HG03108 (cell line): ENCODE measurements around the gene EXOC3L1.

ENCODE experiments used
- ATAC-seq: cut with Tn5 transposase; IDR thresholded peaks from one replicate; pipeline ENCODE4 v1.9.1; 2021; ENCODE audit warnings: moderate library complexity; ENCODE audit not compliant: unreplicated experiment

The EXOC3L1 gene

DNA sequence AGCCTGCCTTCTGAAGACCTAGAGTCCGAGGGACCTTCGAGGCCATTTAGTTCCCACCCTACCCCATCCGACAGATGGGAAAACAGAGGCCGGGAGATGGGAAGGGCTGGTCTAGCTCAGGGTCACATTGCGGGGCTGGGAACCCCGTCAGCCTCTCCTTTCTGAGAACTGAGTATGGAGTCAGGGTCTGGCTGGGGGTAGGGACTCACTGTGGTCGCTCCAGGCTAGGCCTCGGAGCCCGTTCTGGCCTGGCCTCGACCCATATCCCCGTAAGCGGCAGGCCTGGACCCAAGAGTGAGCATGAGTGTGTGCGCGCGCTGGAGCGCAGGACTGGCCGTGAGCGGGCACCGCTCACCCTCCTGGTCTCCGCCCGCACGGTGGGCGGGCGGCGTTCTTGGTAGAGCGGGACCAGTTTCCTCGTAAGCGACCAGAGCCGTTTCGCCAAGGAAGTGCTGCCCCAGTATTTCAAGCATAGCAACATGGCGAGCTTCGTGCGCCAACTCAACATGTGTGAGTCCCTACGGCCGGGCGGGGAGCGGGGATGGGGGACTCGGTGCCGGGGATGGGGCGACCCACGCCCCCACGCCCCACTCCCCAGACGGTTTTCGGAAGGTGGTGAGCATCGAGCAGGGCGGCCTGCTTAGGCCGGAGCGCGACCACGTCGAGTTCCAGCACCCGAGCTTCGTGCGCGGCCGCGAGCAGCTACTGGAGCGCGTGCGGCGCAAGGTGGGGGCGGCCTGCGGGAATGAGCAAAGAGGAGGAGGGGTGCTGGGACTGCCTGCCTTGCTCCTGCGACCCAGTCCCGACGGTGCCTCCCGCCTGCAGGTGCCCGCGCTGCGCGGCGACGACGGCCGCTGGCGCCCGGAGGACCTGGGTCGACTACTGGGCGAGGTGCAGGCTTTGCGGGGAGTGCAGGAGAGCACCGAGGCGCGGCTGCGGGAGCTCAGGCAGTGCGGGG lies 24.5 kb downstream of the EXOC3L1 start:
- no peak for ATAC-seq

DNA sequence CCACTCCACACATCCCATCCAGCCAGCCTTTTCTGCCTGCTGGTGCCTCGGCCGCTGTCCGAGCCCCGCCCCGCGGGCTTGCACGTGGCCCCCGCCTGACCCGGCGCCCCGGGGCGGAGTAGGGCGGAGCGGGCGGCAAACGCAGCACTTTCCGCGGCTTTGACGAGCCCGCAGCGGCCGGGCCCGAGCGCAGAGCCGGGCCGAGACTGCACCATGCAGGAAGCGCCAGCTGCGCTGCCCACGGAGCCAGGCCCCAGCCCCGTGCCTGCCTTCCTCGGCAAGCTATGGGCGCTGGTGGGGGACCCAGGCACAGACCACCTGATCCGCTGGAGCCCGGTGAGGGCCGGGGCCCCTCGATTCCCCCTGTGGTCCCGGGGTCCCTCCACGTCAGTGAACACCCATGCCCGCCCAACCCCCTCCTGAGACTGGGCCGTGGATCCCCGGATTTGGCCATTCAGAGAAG lies 25.3 kb downstream of the EXOC3L1 start, which contains the start of gene HSF4:
Gene HSF4, plus strand, starts transcription at position 147 of the 463 bp plus-strand sequence. Its CDS starts 67 bp downstream, at position 214.
- ATAC-seq, result no peak

DNA sequence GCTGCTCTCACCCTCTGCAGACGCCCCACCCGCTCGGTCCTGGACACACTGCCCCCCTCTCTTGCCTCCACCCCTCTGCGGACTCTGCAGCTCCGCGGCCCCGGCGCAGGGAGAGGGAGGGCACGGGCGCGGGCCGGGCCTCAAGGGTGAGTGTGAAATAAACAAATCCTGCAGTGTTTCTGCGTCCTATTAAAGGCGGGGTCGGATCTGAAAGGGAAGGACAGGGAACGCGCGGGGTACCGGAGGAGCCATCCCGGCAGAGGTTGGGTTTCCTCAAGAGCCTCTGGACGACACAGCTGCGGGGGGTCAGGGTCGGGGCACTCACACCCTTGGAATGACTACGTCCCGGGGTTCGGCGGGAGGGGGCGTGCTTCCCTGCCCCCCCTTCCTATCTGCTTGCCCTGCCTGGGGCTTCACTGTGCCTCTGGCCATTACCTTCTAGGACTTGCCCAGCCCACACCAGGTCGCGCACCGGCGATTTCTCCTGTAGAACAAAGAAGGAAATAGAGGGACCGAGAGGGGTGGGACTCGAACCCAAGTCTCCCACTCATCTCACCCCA lies 25.9 kb downstream of the EXOC3L1 start:
- ATAC-seq, result no peak

DNA sequence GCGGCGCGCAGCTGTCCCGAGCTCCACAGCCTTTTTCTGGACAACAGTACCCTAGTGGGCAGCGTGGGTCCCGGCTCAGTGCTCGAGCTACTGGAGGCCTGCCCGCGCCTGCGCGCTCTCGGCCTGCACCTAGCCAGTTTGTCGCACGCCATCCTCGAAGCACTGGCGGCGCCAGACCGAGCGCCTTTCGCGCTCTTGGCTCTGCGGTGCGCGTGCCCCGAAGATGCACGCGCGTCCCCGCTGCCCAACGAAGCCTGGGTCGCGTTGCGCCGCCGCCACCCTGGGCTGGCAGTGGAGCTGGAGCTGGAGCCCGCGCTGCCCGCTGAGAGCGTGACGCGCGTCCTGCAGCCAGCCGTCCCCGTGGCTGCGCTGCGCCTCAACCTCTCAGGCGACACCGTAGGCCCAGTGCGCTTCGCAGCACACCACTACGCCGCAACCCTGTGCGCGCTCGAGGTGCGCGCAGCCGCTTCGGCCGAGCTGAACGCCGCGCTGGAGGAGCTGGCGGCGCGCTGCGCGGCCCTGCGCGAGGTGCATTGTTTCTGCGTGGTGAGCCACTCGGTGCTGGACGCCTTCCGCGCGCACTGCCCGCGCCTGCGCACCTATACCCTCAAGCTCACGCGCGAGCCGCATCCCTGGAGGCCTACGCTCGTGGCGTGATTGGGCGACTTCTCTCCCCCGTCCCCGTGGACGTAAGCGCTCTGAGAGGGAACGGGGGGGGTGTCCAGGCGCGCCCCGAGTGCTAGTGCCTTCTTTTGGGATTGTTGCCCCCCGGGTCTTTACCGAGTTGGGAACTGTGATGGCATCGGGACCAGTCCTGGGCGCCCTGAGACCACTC lies 26.6 kb downstream of the EXOC3L1 start:
- ATAC-seq, result no peak

DNA sequence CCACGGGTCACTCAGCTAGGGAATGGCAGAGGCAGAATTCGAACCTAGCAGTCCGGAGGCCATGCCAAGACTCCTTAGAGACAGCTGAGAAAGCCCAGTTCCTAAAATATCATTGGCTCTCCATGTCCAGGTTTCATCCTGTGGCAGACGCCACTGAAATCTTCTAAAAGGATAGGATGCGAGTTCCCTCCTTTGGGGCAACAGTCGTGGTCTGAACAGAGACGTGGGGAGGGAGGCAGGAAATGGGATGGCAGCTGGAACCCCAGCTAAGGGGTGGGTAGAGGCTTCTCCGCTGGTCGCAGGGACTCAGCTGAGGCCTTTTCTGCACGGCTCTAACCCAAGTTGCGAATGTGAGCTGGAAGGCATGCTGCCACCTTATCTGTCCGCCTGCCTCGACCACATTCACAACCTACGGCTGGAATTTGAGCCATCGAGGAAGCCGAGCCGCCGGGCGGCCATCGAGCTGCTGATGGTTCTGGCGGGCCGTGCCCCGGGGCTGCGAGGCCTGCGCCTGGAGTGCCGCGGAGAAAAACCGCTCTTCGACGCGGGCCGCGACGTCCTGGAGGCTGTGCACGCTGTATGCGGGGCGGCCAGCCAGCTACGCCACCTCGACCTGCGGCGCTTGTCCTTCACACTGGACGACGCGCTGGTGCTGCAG lies 27.3 kb downstream of the EXOC3L1 start:
- no peak for ATAC-seq

DNA sequence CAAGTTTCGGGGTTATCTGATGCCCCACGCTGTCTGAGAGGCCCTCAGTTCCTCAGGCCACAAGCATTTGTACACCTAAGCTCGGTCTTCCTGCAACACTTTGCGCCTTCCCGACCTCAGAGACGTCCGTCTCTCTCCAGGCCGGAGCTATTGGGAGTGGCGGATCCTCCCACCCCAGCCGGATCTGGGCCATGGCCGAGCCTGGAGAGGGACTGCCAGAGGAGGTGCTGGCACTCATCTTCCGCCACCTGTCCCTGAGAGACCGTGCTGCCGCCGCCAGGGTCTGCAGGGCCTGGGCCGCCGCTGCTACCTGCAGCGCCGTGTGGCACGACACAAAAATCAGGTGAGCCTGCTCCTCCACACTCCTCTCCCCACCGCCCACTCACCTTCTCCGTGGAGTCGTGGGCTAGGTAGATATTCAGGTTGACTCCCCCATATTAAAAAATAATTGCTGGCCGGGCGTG lies 28.3 kb downstream of the EXOC3L1 start:
- no peak for ATAC-seq

DNA sequence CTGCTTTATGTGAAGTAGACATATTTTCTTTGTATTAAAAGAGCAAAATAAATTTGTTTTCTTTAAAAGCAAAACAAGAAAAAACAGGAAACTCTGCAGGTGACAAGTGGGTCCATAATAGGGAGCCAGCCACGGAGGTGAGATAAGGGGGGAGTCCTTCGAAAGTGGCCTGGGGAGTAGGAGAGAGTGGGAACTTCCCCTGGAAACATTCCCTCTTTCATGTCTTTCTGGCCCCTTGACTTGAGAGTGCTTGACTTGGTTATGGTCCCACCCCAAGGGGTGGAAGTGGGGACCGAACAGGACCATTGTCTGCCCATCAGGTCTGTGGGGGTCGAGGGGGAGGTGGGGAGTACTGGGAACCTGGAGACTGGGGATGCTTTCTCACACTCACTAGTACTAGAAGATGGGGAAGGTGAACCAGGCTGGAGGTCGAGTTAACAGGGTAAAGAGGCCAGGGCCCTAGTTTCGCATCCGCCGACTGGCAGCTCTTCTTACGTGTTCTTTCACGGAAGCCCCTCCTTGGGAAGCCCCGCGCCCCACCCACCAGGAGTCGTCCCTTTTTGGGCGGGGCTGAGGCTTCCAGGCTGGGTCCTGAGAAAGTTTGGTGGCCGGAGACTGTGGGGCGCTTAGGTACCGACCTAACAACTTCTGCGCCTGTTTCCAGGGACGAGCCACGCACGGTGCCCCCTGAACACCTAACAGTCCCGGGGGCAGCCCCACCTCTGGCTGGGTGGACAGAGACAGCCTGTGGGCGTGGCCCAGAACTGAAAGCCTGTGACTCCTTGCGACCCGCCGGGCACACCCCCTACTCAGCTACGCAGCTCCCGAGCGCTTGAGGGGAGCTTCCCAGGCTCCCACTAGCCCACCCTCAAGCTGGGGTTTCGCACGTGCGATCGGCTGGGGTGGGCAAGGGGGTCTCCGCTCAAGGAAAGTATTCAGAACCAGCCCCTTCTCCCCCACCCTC lies 31.0 kb downstream of the EXOC3L1 start:
- peak; percentile 42 for ATAC-seq

DNA sequence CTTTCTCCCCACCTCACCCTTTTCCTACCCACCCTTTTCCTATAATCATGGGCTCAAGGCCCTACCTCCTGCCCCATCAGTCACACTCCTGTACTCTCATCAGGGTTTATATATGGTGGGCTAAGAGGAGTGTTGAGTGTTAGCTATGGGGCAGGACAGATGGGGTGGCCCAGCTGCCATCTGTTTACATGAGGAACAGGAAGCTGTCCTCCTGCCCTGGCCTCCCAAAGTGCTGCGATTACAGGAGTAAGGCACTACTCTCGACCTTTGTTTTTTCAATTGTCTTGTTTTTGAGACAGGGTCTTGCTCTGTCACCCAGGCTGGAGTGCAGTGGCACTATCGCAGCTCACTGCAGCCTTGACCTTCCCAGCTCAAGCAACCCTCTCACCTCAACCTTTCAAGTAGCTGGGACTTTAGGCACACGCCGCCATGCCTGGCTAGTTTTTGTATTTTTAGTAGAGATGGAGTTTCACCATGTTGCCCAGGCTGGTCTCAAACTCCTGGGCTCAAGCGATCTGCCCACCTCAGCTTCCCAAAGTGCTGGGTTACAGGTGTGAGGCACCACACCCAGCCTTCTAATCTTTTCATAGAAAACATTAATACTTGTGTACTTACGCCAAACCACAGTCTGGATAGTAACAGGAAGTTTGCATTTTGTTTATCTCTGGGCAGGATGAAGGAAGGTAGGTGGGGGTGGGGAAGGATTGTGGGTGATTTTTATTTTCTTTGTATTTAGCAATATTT lies 31.9 kb downstream of the EXOC3L1 start:
- ATAC-seq, result no peak

DNA sequence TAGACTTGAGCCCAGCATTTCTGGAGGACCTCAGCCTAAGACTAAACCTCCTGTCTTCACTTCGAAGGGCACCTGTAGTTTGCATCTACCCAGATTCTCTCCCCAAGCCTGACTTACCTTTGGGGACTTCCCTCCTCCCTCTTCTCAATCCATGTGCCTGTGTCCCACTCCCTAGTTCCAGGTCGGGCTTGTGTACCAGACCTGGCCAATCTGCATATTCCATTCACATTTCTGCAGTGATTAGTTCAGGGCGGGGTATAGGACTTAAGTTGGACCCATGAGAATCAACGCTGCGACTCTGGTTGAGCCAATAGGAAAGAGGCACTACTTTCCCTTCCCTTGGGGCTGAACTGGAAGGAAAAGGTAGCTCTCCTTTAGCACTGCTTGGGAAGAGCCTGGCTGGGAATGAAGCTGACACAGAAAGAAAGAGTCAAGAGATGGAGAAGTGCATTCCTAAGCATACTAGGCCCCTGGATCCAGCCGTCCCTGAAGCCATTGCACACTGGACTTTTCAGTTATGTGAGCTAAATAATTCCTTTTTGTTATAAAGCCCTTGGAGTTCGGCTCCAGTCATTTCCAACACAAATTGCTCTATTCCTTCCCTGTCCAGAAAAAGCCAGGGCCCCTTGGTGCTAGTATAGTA lies 32.7 kb downstream of the EXOC3L1 start:
- no peak for ATAC-seq

DNA sequence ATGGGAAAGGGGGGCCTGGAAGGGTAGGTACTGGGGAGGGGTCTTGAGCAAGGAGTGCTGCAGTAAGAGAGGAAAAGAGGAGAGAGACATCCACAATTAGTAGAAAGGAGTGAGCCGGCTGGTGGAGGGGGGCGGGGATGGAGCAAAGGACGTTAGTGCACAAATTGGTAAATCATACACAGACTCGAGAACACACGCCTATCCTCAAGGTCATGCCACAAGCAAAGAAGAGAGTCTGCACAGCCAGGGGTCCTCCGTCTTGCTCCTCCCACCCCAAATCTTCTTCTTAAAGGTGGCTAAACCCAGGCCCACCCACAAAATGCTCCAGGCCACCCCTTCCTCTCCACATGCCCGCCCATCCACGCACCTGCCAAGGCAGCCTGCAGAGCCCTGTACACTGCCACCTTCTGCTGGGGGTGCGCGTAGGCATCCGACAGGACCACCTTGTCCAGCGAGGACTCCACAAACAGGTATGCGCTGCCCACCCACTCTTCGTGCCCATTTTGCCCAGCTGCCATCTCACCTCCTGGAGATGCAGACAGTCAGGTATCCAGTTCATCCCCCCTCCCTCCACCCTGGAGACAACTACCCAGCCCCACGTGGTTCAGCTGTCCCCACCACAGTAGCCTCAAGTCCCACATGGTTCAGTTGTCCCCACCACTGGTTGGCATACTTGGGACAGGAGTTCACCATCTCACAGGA lies 33.6 kb downstream of the EXOC3L1 start:
- no peak for ATAC-seq

DNA sequence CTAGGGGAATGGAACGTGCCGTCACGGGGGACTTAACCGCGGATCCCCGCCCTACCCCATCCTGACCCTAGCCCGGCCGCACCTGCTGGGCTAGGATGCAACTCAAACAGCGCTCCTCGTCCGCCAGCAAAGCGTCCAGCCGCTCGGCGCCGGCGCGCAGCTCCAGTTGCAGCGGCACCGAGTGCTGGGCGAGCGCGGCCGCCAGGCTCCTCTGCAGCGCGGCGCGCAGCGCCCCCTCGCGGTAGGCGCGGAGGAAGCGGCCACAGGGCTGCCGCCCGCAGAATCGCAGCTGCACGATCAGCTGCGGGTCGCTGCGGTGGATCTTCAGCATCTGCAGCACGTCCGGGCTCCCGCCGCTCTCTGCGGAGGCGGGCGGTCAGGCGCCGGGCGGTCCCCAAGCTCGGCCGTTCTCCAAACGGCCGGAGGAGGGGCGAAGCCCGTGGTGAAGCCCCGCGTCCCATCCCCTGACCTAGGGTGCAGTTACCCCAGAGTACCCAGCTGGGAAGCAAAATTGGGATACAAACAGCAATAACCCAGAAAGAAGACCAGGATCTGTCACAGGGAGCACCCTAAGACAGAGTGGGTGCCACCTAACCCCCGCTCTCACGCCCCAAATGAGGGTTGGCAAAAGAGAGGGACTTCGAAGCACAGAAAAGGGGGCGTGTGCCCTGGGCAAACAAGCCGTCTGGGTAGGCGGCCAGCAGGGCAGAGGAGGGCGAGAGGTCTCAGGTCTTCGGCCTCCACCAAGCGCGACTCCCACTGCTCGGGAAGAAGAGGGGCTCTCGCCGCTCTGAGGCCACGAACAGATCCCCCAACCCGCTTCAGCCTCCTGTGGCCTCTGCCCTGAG lies 34.4 kb downstream of the EXOC3L1 start:
- no peak for ATAC-seq

DNA sequence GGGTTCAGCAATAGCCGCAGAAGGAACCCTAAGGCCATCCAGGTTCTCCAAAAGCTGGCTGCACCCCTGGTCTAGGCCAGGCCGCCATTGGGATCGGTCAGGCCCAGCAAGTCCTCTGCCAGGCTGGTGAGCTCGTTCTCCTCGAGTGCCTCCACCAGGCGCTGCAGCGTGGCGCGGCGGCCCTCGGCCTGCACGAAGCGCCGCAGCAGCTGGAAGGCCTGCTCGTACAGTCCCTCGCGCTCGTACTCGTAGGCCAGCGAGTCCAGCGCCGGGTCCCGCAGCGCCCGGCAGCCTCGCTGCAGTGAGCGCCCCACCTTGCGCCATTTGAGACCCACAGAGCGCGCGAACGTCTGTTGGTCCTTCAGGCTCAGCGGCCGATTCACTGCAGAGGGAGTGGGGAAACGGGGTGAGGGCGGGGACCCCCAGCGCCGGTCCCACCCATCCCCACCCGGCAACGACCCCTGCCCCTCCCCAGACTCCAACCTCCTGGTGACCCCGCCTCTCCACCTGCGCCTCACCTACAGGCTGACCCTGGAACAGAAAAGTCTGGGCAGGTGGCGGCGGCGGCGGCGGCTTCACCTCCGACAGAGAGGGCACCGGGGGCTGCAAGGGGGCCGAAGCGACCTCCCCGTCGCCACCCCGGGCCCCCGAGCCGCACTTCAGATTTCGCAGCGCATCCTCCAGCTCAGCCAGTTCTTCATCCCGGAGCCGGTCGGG lies 35.2 kb downstream of the EXOC3L1 start:
- ATAC-seq, result no peak

DNA sequence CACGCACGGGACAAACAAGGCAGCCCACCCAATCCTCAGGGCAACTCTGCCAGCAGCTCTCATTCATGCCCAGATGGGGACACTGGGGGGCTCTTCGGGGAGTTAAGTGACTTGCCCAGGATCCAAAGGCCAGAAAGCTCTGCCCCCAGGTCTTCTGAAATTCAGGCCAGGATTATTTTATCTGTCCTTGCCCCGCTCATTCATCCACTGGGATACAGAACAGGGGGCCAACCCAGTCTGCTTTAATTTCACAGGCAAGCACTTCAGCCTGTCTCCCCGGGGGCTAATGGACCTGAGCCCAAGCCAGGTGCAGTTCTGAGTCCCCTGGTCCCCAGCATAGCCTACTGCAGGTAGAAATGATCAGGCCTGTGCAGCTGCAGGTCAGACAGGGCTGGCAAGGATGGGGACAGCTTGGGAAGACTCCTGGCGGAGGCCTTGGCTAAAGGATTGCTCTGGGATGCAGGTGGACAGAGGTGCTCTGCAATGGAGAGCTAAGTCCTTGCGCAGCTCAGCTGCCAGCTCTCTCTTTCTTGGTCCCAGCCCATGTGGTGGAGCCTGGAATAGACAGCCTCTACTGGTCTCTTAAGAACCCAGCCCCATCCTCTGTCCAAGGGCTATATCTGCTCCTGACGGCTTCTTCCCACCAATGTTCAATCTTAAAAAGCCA lies 38.4 kb downstream of the EXOC3L1 start:
- ATAC-seq, result no peak

DNA sequence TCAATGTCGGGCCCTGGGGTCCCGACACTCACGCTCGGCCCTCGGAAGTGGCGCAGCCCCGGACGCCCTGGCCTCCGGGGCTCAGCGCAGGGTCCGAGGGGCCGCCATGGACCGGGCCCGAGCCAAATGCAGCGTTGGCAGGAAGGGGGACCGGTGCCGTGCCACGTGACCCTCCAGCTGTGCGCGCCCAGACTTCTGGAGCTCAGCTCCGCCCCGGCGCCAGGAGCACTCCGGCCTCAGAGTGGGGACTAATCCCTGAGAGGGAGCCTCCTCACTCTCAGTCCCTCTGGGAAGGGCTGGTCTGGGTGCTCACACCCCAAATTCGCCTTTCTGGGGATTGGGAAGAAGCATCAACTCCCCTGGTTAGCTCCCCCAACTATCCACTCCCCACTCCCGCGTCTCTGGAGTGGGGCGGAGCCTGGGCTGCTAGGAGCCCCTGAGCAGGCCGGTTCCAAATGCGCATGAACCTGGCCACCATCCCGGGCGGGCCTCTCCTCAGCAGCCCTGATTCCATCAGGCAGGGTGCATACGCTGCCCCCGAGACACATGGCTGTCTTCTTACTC lies 39.0 kb downstream of the EXOC3L1 start, which contains the start of gene B3GNT9:
Gene B3GNT9, minus strand, starts transcription at position 166 of the 564 bp plus-strand sequence. CDS start 513 bp downstream, outside the sequence.
- no peak for ATAC-seq
